ENCODE results near the gene GSE1.

DNA sequence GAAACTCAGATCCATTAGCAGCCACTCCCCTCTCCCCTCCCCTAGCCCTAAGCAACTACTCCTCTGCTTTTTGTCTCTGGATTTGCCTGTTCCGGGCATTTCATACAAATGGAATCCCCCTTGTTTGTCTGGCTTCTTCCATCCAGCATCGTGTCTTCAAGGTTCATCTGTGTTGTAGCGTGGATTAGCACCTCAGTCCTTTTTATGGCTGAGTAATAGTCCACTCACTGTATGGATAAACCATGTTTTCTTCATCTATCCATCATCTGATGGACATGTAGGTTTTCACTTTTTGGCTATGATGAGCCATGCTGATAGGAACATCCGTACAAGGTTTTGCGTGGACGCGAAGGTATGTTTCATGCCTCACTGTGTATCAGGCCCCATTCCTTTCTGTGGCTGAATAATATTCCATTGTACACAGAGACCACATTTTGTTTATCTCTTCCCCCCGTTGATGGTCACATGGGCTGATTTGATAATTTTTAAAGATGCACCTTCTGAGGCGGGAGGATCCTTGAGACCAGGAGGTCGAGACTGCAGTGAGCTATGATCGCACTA, 8.9 kb upstream of the GSE1 start:
- TF ChIP-seq FOXA1 (IDR thresholded peaks at IDR 0.05) (no peak), FOXK2 (IDR thresholded peaks at IDR 0.05) (no peak), FOXM1 (IDR thresholded peaks at IDR 0.05; ENCODE audit: borderline replicate concordance) (no peak), TARDBP (IDR thresholded peaks at IDR 0.05) (no peak), BHLHE40 (IDR thresholded peaks at IDR 0.05; ENCODE audit: borderline replicate concordance) (no peak), ZNF384 (IDR thresholded peaks at IDR 0.05) (no peak), NFRKB (IDR thresholded peaks at IDR 0.05) (no peak), SP1 (IDR thresholded peaks at IDR 0.05) (no peak), LEF1 (IDR thresholded peaks at IDR 0.05; ENCODE audit: borderline replicate concordance) (no peak), SUZ12 (IDR thresholded peaks at IDR 0.05) (no peak)
- TF ChIP-seq, protein P1, sequence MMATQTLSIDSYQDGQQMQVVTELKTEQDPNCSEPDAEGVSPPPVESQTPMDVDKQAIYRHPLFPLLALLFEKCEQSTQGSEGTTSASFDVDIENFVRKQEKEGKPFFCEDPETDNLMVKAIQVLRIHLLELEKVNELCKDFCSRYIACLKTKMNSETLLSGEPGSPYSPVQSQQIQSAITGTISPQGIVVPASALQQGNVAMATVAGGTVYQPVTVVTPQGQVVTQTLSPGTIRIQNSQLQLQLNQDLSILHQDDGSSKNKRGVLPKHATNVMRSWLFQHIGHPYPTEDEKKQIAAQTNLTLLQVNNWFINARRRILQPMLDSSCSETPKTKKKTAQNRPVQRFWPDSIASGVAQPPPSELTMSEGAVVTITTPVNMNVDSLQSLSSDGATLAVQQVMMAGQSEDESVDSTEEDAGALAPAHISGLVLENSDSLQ (IDR thresholded peaks at IDR 0.05): no peak
